SK-N-MC (cell line): Measurements from ENCODE around the gene MFAP2.
"Not testable (repeated sequence)": the region's sequence is repeated elsewhere in the genome, so short reads cannot be mapped to it uniquely, and the experiment has no call there.

ENCODE experiments used
- EZH2 ChIP-seq: fragments of 200-600 bp; sonication (generic); IDR thresholded peaks from one replicate; pipeline ENCODE4 v1.6.1; 2017; ENCODE audit warnings: antibody characterized with exemption
- FOXP2 ChIP-seq: optimal IDR thresholded peaks from 2 replicates; pipeline ENCODE3; 2011; ENCODE audit warnings: mild to moderate bottlenecking, moderate library complexity; ENCODE audit not compliant: insufficient read depth; ENCODE audit errors: extremely low read length, control extremely low read depth
- POLR2AphosphoS5 ChIP-seq: IDR thresholded peaks from 2 replicates; pipeline ENCODE4 v1.6.1; 2012; ENCODE audit warnings: mild to moderate bottlenecking, low read depth, low read length, borderline replicate concordance

DNA sequence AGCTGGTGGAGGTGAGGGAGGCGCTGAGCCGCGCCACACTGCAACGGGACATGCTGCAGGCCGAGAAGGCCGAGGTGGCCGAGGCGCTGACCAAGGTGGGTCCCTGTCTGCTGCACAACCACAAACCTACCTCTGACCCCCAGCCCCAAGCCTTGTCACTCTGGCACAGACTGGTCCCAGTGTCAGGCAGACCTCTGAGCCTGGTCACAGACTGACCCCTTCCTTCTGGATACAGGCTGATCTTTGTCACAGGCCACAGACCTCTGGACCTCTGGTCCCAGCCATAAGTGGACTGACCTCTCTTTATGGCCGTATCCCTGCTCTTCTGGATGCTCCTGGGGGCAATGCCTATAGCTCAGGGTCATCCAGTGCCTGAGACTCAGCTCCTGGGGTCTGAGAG, 34.9 kb downstream of the MFAP2 start:
- TF ChIP-seq EZH2, POLR2AphosphoS5, FOXP2: not testable (repeated sequence)
